Aorta (tissue), 5 donors: ENCODE measurements around the gene CERK. TPM values are rescaled to one million over a fixed set of nuclear protein-coding genes. Genes with fewer than 3 reads are reported as not detected.

Experiments
- ATAC-seq: fragments of 200-7000 bp; cut with Tn5 transposase; one replicate; pipeline ENCODE4 v1.9.1; 2022; ENCODE audit warnings: moderate library complexity; ENCODE audit not compliant: low FRiP score
- DNase-seq, 2 donors: peaks; one replicate each; pipeline ENCODE4 v3.0.0-alpha.2; 2020
- H3K27ac ChIP-seq, 2 donors: one replicate each; pipeline ENCODE4 v1.5.1; 2013; ENCODE audit warnings: low read length in 2 of 2, mild to moderate bottlenecking in 2 of 2, moderate library complexity in 2 of 2, control low read depth in 1 of 2, inconsistent platforms in 1 of 2, low read depth in 1 of 2
- H3K27me3 ChIP-seq, 2 donors: one replicate each; pipeline ENCODE4 v1.6.1; 2013; ENCODE audit warnings: control low read depth in 1 of 2, low read length in 1 of 2, mild to moderate bottlenecking in 1 of 2, moderate library complexity in 1 of 2; ENCODE audit not compliant: insufficient read depth in 2 of 2, control insufficient read depth in 1 of 2
- H3K36me3 ChIP-seq, 2 donors: one replicate each; pipeline ENCODE4 v1.6.1; 2013; ENCODE audit warnings: control low read depth in 1 of 2, low read length in 1 of 2, mild to moderate bottlenecking in 1 of 2; ENCODE audit not compliant: insufficient read depth in 2 of 2, control insufficient read depth in 1 of 2
- H3K4me1 ChIP-seq, 2 donors: one replicate each; pipeline ENCODE4 v1.6.1; 2013; ENCODE audit warnings: low read length in 2 of 2, control low read depth in 1 of 2, mild to moderate bottlenecking in 1 of 2, moderate library complexity in 1 of 2; ENCODE audit not compliant: insufficient read depth in 2 of 2, control insufficient read depth in 1 of 2
- H3K4me3 ChIP-seq, 2 donors: one replicate each; pipeline ENCODE4 v1.5.1; 2013; ENCODE audit warnings: low read length in 2 of 2, control low read depth in 1 of 2, mild to moderate bottlenecking in 1 of 2
- H3K9me3 ChIP-seq: one replicate; pipeline ENCODE4 v1.6.1; 2013; ENCODE audit warnings: mild to moderate bottlenecking, low read length; ENCODE audit not compliant: control insufficient read depth
- WGBS, 2 donors: extraction: QIAGEN DNeasy Blood & Tissue Kit; methylation state at CpG; one replicate each; pipeline ENCODE4 v1.1.7; 2013; 5-methylcytosine and 5-hydroxymethylcytosine counted together
- intact Hi-C, 2 donors: fragments of 100-400 bp; cut with DNase I; formaldehyde crosslinking; loops; one replicate each; pipeline versions ENCODE4 v1.14.2 to v1.15.0; 2022
- polyA plus RNA-seq, 2 donors: library from polyadenylated mRNA; stranded (reverse); fragments of 200-250 nt; gene quantifications; one replicate each; pipeline ENCODE4 v1.2.3, GENCODE V29; 2013
- total RNA-seq, 2 donors: library from RNA; stranded (reverse); fragmentation: NEBNext Ultra II Directional; extraction: Animal tissue kit (Norgen Biotek cat#: 25700); gene quantifications; one replicate each; pipeline ENCODE4 v1.2.1, GENCODE V29; 2021
- donor health status: healthy with polysubstance abuse.
- donor health status: Bipolar disorder and iron deficiency.
- donor health status: DM: no; HTN: no; CAD: no.
- donor health status: DM: no; HTN: no; CAD: no.
- donor health status: DM: yes; HTN: yes; CAD: no.

CERK gene
- total and polyA plus RNA-seq, 4 donors = 20.6 to 41.6 (median 35.9) TPM

GRCh38 chr22:46726066-46726985, 11.7 kb downstream of the CERK start:
- Histone ChIP-seq H3K27ac (no peak overlapping the region), H3K4me1 (no peaks in the 10 kb centered on the region), H3K27me3 (no peaks in the 10 kb centered on the region), H3K4me3 (no peak overlapping the region), H3K36me3 (no peaks in the 10 kb centered on the region), H3K9me3 (no peaks in the 10 kb centered on the region)
- WGBS, 2 donors = 81 to 82% methylated on average over 38 of the region's 38 CpGs
- peak in 1 of 2 donors; percentile 35 for DNase-seq
- intact Hi-C loops = no loop called here
- ATAC-seq = no peak

- Histone ChIP-seq H3K4me1 (no peaks in the 10 kb centered on the region), H3K9me3 (no peaks in the 10 kb centered on the region), H3K36me3 (no peaks in the 10 kb centered on the region), H3K27me3 (no peaks in the 10 kb centered on the region), H3K4me3 (no peak overlapping the region), H3K27ac (no peak overlapping the region)
- no peak for DNase-seq
- no peak for ATAC-seq
- 89 to 91% methylated on average over 18 of the region's 18 CpGs for whole genome bisulfite sequencing, 2 donors
- intact Hi-C loops = no loop called here
These were observed 13.0 kb downstream of the CERK start for GRCh38 chr22:46725096-46725495.

GRCh38 chr22:46723882-46724281, 14.2 kb downstream of the CERK start:
- Histone ChIP-seq H3K27ac (no peak overlapping the region), H3K27me3 (no peaks in the 10 kb centered on the region), H3K4me3 (no peak overlapping the region), H3K4me1 (no peaks in the 10 kb centered on the region), H3K36me3 (peaks cover 0 to 5% of the 10 kb centered on the region in 2 donors), H3K9me3 (no peaks in the 10 kb centered on the region)
- ATAC-seq = no peak
- 92 to 94% methylated on average over 8 to 9 of the region's 9 CpGs for WGBS, 2 donors
- no peak for DNase-seq
- intact Hi-C loops = no loop called here

- intact Hi-C loops = no loop called here
- 81 to 84% methylated on average over 16 of the region's 16 CpGs for WGBS, 2 donors
- DNase-seq (no peak), ATAC-seq (no peak)
- H3K36me3 ChIP-seq = peaks cover 0 to 5% of the 10 kb centered on the region in 2 donors
- no peaks in the 10 kb centered on the region for H3K4me1 ChIP-seq
- H3K4me3 ChIP-seq = no peak overlapping the region
- no peaks in the 10 kb centered on the region for H3K9me3 ChIP-seq
- no peak overlapping the region for H3K27ac ChIP-seq
- H3K27me3 ChIP-seq = no peaks in the 10 kb centered on the region
These were observed 16.5 kb downstream of the CERK start for GRCh38 chr22:46721501-46722085.

- 93% methylated on average over 11 of the region's 11 CpGs for WGBS, 2 donors
- H3K36me3 ChIP-seq = peaks cover 0 to 5% of the 10 kb centered on the region in 2 donors
- no peak for ATAC-seq
These were observed 18.1 kb downstream of the CERK start for GRCh38 chr22:46719921-46720320.

GRCh38 chr22:46714550-46714949, 23.5 kb downstream of the CERK start:
- WGBS, 2 donors = 29 to 30% methylated on average over 4 of the region's 4 CpGs
- Histone ChIP-seq H3K9me3 (no peaks in the 10 kb centered on the region), H3K36me3 (no peaks in the 10 kb centered on the region), H3K27me3 (no peaks in the 10 kb centered on the region), H3K4me1 (no peaks in the 10 kb centered on the region), H3K27ac (no peak overlapping the region), H3K4me3 (no peak overlapping the region)
- intact Hi-C loops = no loop called here
- ATAC-seq (no peak), DNase-seq (no peak)

More at GRCh38 chr22:46719921-46720320, 18.1 kb downstream of the CERK start:
- Histone ChIP-seq H3K4me1 (no peaks in the 10 kb centered on the region), H3K27ac (no peak overlapping the region), H3K27me3 (no peaks in the 10 kb centered on the region), H3K9me3 (no peaks in the 10 kb centered on the region), H3K4me3 (no peak overlapping the region)
- intact Hi-C loops = no loop called here
- DNase-seq = no peak

GRCh38 chr22:46712288-46712687, 25.8 kb downstream of the CERK start:
- no peaks in the 10 kb centered on the region for H3K4me1 ChIP-seq
- DNase-seq (no peak), ATAC-seq (no peak)
- no peak overlapping the region for H3K27ac ChIP-seq
- intact Hi-C loops = no loop called here
- H3K36me3 ChIP-seq = peaks cover 0 to 7% of the 10 kb centered on the region in 2 donors
- H3K4me3 ChIP-seq = no peak overlapping the region
- WGBS, 2 donors = 92 to 94% methylated on average over 8 of the region's 8 CpGs
- H3K9me3 ChIP-seq = no peaks in the 10 kb centered on the region
- no peaks in the 10 kb centered on the region for H3K27me3 ChIP-seq

- Histone ChIP-seq H3K27me3 (no peaks in the 10 kb centered on the region), H3K4me1 (no peaks in the 10 kb centered on the region), H3K27ac (no peak overlapping the region), H3K36me3 (peaks cover 0 to 9% of the 10 kb centered on the region in 2 donors), H3K9me3 (no peaks in the 10 kb centered on the region), H3K4me3 (no peak overlapping the region)
- DNase-seq (no peak), ATAC-seq (no peak)
- intact Hi-C loops = no loop called here
- 84 to 88% methylated on average over 11 of the region's 11 CpGs for WGBS, 2 donors
These were observed 27.2 kb downstream of the CERK start for GRCh38 chr22:46710806-46711205.
